Dermis lymphatic vessel endothelial cell (primary cell): ENCODE data around the gene NDUFB10. TPM values are rescaled to one million over a fixed set of nuclear protein-coding genes. Genes with fewer than 3 reads are reported as not detected.

Source experiments
- total RNA-seq: library from RNA; depleted of rRNA; stranded (reverse); fragments of >200 nt; gene quantifications from 2 replicates; pipeline ENCODE4 v1.2.1, GENCODE V29; 2014

Gene NDUFB10
- total RNA-seq = 122 and 128 TPM in 2 replicates

DNA sequence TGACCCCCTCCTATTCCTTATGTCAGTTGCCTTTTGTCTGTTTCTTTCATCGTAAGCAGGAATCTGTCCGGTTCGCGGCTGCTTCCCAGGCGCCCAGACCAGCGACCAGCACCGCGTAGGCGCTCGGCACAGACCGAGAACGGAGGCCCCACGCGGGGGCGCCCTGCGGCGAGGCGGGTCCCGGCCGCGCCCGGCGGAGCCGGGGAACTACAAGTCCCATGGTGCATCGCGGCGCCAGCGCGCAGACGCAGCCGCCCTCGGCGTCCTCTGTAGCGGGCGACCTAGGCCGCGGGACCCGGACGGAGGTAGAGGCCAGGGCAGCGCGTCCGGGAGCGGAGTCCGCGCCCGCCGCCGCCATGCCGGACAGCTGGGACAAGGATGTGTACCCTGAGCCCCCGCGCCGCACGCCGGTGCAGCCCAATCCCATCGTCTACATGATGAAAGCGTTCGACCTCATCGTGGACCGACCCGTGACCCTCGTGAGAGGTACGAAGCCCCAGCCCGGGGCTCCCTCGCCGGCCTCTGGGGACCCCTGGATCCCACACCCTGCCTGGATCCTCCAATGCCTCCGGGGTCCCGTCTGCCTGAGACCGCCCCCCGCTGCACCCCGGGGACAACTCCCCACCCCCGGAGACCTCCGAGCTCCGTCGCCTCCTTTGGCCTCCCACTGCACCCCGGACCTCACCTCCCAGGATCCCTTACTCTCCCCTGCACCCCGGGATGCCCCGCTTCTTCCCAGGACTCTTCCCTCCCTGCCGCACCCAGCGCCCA is at the start of gene NDUFB10:
Gene NDUFB10 (plus strand): TSS at position 270 of the 771 bp plus-strand sequence. CDS start 87 bp downstream, at position 357.

DNA sequence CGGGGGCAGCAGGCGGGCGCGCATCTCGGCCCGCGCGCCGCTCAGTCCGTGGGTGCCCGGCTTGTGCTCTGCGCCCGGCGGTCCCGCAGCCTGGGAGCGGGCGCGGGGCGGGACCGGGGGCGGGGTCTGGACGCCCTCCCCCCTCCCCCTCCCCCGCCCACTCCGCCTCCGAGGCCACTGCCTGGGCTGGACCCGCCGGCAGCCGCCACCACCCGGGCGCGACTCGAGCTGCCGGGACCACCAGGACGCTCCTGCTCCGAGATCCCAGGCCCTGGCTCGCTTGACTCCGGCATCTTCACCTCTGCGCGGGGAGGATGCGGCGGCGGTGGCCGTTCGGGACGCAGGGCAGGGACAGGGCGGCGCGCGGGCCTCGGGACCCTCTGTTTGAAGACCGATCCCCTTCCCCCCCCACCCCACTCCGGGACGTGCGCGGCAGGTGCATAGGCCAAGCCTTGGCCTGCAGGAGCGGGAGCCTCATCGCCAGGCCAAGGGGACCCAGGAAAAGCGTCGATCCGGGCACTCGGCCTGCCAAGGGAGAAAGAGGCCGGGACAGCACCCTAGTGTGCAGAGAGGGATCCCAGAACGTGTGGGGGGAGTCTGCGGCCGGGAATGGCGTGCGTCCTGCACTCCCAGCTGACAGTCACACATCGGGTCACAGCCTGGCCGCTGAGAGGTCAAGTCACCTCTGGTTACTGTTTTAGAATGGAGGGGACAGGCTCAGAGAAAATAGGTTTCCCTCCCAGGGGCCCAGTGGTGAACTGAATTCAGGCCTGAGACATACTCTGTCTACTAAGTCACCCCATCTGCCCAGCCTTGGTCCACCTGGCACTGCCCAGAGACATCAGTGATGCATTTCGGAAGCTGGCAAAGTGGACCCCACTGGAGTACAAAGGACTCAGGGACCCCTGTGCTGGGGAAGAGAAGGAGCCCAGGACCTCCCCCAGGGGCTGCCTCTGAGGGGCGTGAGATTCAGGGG is 40.7 kb upstream of the NDUFB10 start, which contains the start of gene HS3ST6:
Gene HS3ST6 (minus strand): TSS at position 65 of the 976 bp plus-strand sequence. CDS start 92 bp downstream, outside the sequence.

DNA sequence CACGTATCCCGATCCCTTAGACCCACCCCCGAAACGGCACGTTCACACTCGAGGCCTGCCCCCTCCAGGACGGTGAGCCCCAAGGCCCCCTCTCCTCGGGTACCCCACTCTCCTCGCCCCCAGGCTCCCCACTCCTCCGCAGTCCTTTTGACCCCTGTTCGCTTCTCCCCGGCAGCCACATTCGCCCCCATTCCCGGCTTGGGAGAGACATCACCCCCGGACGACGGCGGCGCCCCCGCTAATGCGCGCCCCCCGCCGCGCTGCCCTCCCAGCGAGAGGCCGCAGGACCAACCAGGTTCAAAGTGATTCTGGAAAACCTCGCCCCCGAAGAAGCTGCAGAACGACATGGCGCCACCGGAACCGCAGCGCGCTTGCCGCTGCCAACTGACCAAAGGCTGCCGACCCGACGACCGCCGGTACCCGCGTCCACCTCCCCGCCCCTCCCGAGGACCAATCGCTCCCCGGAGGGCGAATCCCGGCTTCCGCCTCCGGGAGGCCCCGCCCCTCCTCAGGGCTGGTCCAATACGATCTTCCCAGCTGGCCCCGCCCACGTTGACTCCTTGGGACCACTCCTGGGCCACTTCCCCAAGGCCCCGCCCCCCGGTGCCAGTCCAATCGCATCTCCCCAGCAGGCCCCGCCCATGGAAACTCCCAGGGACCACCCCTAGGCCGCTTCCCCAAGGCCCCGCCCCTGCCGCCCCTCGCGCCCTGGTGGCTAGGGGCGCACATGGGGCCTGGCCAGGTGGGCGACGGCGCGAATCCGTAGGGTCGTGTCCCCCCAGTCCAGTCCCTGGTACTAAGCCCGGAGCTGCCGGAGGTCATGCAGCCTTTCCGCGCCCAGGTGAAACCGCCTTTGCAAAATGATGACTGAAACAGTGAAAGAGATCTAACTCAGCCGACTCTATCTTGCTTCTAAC is 16.3 kb upstream of the NDUFB10 start, which contains the start of gene MSRB1:
Gene MSRB1 (minus strand): TSS at position 390 of the 917 bp plus-strand sequence. CDS start 43 bp downstream, at position 347.

GRCh38 chr16:1964506-1965395 is 5.4 kb downstream of the NDUFB10 start, which contains the start of gene RPS2:
Gene RPS2, minus strand, starts transcription at chr16:1964826. Its CDS starts 201 bp downstream, at chr16:1964625.

DNA sequence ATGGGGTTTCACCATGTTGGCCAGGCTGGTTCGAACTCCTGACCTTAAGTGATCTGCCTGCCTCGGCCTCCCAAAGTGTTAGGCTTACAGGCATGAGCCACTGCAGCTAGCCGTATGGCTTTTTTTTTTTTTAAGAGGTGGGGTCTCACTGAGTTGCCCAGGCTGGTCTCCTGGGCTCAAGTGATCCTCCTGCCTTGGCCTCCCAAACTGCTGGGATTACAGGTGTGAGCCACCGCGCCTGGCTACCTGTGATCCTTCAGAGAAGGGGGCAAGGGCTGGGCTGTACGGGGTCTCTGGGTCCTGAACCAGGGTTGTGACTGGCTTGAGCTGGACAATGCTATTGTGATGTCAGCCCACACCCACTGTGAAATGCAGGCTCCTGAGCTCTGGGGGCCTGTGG is 7.1 kb downstream of the NDUFB10 start, which contains the start of gene RNF151:
Gene RNF151 (plus strand): TSS at position 397 of the 400 bp plus-strand sequence. CDS start 26 bp downstream, outside the sequence.

GRCh38 chr16:1971796-1972489 is 12.6 kb downstream of the NDUFB10 start, which contains the start of gene TBL3:
Gene TBL3, plus strand, starts transcription at chr16:1972053. Its CDS starts 112 bp downstream, at chr16:1972165.

DNA sequence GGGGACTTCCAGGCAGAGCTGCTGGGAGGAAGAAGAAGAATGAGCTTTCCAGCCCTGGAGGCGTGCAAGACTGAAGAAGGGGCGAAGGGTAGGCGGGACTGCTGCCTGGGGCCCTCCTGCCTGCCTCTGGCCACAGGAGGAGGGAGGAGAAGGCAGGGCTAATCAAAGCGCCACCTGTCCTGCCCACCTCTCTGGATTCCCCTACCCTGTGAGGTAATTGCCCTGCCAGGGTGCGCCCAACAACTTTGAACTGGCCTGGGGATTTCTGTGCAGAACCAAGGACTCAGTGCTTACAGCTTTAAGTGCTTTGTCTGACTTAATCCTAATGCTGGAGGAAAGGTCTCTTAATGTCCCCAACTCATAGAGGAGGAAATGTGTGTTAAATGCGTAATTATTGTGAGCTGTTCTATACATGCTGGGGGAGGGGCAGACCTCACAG is 22.1 kb downstream of the NDUFB10 start, which contains the start of gene NOXO1:
Gene NOXO1 (minus strand): TSS at position 72 of the 439 bp plus-strand sequence. CDS start 290 bp downstream, outside the sequence.

DNA sequence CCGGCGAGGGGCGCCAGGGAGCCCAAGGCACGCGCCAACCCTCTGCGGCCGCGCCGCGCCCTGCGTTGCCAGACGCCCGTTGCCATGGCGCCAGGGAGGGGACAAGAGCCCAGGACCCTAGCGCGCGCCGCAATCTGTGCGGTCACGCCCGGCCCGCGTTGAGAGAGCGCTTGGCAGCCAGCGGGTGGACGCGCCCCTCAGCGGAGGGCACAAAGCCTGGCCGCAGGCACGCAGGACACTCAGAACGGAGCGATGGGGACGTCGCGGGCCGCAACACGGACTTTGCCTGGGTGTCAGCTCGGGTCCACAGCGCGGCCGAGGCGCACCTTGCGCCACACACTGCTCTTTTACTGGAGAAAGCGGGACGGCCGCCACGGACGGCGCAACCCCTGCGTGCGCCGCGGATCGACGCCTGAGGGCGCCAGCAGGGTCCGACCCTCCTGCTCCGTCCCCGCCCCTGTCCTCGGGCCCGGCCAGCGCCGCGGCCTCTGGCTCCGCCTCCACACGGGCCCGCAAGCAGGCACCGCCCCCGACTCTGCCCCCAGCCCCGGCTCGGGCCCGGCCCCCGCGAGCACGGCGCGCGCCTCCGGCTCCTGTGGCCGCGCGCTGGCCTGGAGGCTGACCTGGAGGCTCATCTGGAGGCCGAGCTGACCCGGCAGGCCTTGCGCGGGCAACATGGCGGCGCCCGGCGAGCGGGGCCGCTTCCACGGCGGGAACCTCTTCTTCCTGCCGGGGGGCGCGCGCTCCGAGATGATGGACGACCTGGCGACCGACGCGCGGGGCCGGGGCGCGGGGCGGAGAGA is 24.4 kb downstream of the NDUFB10 start, which contains the start of gene GFER:
Gene GFER (plus strand): TSS at position 650 of the 803 bp plus-strand sequence. CDS start 26 bp downstream, at position 676.

DNA sequence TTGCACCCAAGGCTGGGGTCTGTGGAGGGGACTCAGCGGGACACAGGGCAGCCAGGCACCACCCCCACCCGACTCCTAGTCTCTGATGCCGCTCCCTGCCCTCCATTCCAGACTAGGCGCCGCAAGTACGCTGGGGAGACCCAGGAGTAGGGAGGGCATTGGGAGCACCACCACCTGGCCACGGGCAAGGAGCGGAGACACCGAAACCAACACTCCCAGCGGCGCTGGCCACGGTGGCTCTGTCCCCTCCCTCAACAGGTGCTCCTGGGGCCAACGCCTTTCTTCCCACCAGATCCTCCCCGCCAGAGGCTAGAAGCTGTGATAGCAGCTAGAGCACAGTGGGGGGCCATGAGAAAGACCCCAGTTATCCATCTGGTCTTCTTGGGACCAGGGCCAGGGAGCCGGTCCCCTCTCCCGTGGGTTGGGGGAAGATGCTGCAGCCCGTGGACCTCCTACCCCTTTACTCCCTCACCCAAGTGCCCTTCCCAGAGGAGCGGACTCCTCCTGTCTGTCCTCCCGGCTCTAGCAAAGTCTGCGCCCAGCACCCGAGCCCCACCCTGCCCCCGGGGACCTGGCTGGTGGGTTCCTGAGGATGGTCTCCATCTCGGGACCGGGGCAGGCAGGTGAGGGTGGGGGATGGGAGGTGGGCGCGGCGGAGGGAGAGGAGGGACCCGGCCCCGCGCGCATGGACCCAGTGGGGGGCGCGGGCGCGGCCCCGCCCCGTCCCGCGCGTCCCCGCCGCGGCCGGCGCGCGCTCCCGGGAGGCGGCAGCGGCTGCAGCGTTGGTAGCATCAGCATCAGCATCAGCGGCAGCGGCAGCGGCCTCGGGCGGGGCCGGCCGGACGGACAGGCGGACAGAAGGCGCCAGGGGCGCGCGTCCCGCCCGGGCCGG is 30.1 kb downstream of the NDUFB10 start, which contains the start of gene SYNGR3:
Gene SYNGR3 (plus strand): TSS at position 762 of the 892 bp plus-strand sequence. CDS start 133 bp downstream, outside the sequence.

DNA sequence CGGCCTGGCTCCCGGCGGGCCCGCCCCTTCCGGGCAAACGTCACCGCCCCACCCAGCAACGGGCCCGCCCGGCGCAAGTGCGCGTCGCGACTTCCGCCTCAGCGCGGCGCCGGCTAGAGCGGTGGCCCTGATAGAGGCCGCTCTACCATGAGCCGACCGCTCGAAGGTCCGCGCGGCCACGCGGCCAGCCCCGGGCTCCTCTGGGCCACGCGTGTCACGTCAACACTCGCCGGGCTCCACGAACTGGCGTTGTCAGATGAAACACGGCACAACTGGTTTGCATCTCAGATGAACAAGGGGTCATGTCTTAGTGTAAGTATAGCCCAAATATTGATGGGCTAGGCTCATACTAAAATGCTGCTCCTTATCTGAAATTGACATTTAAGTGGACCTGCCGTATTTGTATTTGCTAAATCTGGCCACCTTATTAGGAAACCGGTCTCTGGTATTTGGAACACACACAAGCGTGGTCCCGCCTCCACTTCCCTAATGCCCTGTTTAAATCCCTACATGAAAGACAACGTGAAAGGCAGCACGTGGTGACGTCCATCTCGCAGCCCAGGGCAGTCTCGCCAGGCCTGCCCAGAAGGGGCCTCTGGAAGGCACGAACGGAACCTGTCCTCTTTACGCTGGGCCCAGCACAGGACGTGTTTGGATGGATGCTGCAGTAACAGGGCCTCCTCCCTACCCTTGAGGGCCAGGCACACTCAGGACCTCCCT is 50.6 kb downstream of the NDUFB10 start, which contains the start of gene ZNF598:
Gene ZNF598 (minus strand): TSS at position 31 of the 720 bp plus-strand sequence.

Other genes starting within 250 kb of the NDUFB10 start
- 33.0 and 44.9 TPM in 2 replicates for gene NME3, start 188.0 kb upstream of the NDUFB10 start, total RNA-seq
- 3.8 and 4.0 TPM in 2 replicates for gene EME2, start 186.7 kb upstream of the NDUFB10 start, total RNA-seq
- 51.1 and 58.0 TPM in 2 replicates for gene MRPS34, start 186.4 kb upstream of the NDUFB10 start, total RNA-seq
- 41.3 and 47.0 TPM in 2 replicates for gene SPSB3, start 177.0 kb upstream of the NDUFB10 start, total RNA-seq
- 54.0 and 59.8 TPM in 2 replicates for gene NUBP2, start 176.6 kb upstream of the NDUFB10 start, total RNA-seq
- gene IGFALS, start 165.8 kb upstream of the NDUFB10 start, total RNA-seq = 0.09 and 0.11 TPM in 2 replicates
- gene HAGH, start 132.7 kb upstream of the NDUFB10 start, total RNA-seq = 41.3 and 78.7 TPM in 2 replicates
- gene FAHD1, start 132.3 kb upstream of the NDUFB10 start, total RNA-seq = 54.5 and 67.1 TPM in 2 replicates
- not detected in 2 replicates for gene MEIOB, start 87.4 kb upstream of the NDUFB10 start, total RNA-seq
- gene HS3ST6, start 41.1 kb upstream of the NDUFB10 start, total RNA-seq = not detected in 2 replicates
- 8.4 and 11.8 TPM in 2 replicates for gene MSRB1, start 16.3 kb upstream of the NDUFB10 start, total RNA-seq
- gene RPL3L, start 4.8 kb upstream of the NDUFB10 start, total RNA-seq = not detected in 2 replicates
- 3,346 and 3,366 TPM in 2 replicates for gene RPS2, start 5.3 kb downstream of the NDUFB10 start, total RNA-seq
- not detected in 2 replicates for gene RNF151, start 7.3 kb downstream of the NDUFB10 start, total RNA-seq
- gene TBL3, start 12.5 kb downstream of the NDUFB10 start, total RNA-seq = 21.0 and 27.2 TPM in 2 replicates
- gene NOXO1, start 21.9 kb downstream of the NDUFB10 start, total RNA-seq = 0.09 and 0.11 TPM in 2 replicates
- gene GFER, start 24.7 kb downstream of the NDUFB10 start, total RNA-seq = 8.9 and 9.1 TPM in 2 replicates
- 1.2 and 2.2 TPM in 2 replicates for gene SYNGR3, start 30.4 kb downstream of the NDUFB10 start, total RNA-seq
- 8.1 and 8.8 TPM in 2 replicates for gene ZNF598, start 50.3 kb downstream of the NDUFB10 start, total RNA-seq
- gene NPW, start 60.2 kb downstream of the NDUFB10 start, total RNA-seq = 0.43 and 0.52 TPM in 2 replicates
- 40.3 and 40.6 TPM in 2 replicates for gene NHERF2, start 67.4 kb downstream of the NDUFB10 start, total RNA-seq
- gene NTHL1, start 88.3 kb downstream of the NDUFB10 start, total RNA-seq = 25.9 and 29.7 TPM in 2 replicates
- 27.5 and 28.2 TPM in 2 replicates for gene TSC2, start 88.4 kb downstream of the NDUFB10 start, total RNA-seq
- 18.9 and 20.3 TPM in 2 replicates for gene PKD1, start 176.4 kb downstream of the NDUFB10 start, total RNA-seq
- gene RAB26, start 189.1 kb downstream of the NDUFB10 start, total RNA-seq = 0.26 and 0.65 TPM in 2 replicates
- gene TRAF7, start 196.2 kb downstream of the NDUFB10 start, total RNA-seq = 54.2 and 60.4 TPM in 2 replicates
- gene CASKIN1, start 237.1 kb downstream of the NDUFB10 start, total RNA-seq = 0.17 and 0.43 TPM in 2 replicates
- 10.6 and 10.7 TPM in 2 replicates for gene MLST8, start 245.9 kb downstream of the NDUFB10 start, total RNA-seq